ENCODE data around the gene INS.

DNA sequence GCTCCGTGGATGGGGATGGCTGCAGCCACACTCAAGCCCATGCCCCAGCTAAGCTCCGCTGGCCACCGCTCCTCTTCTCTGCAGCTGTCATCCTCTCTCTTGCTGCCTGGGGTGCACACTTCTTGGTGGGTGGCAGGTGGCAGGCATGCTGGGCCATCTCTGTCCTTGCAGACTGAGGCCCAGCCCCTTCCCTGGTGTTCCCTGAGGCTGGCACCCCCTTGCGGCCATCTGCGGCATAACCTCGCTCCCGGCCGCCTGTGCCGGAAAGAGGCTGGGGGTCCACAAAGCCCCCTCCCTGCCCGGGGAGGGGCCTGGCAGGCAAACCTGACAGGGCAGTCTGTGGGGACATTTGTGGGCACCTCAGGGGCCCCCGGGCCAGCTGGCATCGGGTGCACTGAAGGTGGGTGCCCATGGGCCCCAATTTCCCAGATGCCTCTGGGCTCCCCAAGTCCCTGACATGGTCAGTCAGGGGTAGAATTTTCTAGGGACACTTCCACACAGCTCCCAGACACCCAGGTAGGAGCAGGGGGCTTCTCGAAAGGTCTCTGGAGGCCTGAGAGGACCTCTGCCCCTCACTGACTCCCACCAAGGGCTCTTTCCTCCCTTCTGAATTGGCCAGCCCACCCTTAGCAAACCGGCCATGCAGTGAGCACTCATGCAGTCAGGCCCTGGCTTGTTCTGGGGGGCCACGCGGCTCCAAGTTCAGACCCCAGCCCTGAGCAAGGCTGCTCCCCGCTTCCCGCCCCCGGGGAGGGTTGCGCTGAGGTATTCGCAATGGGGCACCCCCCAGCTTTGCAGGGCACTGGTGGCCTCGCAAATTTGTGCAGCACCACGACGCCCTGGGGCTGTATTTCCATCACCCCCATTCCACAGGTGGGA lies 34.1 kb upstream of the INS start:
- TF ChIP-seq, protein P1, sequence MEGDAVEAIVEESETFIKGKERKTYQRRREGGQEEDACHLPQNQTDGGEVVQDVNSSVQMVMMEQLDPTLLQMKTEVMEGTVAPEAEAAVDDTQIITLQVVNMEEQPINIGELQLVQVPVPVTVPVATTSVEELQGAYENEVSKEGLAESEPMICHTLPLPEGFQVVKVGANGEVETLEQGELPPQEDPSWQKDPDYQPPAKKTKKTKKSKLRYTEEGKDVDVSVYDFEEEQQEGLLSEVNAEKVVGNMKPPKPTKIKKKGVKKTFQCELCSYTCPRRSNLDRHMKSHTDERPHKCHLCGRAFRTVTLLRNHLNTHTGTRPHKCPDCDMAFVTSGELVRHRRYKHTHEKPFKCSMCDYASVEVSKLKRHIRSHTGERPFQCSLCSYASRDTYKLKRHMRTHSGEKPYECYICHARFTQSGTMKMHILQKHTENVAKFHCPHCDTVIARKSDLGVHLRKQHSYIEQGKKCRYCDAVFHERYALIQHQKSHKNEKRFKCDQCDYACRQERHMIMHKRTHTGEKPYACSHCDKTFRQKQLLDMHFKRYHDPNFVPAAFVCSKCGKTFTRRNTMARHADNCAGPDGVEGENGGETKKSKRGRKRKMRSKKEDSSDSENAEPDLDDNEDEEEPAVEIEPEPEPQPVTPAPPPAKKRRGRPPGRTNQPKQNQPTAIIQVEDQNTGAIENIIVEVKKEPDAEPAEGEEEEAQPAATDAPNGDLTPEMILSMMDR (IDR thresholded peaks at IDR 0.05), result peak; percentile 97
- no peak for TF ChIP-seq ZFX (IDR thresholded peaks at IDR 0.05; ENCODE audit: borderline replicate concordance)
